EL (cell line): ENCODE results near the gene PRR19.
A peak's percentile ranks its signal among the peaks of the same experiment; 100 is the strongest.
"Not testable (repeated sequence)": the region's sequence is repeated elsewhere in the genome, so short reads cannot be mapped to it uniquely, and the experiment has no call there.

Experiments used
- DNase-seq: peaks from one replicate; pipeline ENCODE4 v3.0.0-alpha.2; 2016

Gene PRR19, protein sequence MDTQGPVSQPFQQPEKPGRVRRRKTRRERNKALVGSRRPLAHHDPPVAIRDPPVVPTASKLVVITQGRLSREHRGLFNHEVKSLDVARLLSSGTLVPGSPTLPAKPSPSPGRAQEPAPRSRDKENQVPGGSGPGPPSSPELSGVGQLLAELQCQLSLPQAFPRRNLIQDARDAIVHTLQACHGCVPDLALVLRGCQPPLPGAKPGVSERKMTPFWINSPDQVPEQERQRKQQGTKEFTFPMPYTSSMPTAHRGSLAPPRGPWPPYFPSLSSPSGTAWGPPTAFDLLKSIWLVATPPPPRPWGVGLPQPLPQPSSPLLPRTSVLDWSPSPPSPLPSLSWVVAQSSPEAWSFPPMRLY

DNA sequence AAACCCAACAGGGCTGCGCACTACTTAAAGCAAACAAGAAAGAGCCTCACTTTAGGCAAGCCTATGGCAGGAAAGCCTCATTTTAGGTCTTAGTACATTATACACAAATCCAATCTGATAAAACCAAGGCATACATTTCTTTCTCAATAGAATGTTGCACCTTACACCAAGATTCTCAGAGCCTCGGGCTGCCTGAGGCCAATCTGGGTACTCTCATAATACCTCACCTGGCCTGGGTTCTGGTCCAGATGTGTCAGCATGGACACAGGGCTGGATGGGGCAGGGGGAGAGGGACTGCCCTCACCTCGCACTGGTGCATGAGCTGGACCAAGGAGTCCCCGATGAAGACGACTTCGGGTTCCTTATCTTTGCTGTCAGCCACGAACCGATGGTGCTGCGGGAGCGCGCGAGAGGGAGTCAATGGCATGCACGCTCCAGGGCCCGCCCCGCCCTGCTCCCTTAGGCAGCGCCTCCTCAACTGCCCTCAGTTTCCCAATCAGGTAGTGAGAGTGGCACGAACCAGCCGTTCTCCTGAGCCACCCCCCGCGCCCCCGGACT, at the start of gene PRR19:
TSS of gene PRR19 (plus strand) at position 487 of the 558 bp plus-strand sequence. CDS start 7,453 bp downstream, outside the sequence.
- DNase-seq, result no peak

DNA sequence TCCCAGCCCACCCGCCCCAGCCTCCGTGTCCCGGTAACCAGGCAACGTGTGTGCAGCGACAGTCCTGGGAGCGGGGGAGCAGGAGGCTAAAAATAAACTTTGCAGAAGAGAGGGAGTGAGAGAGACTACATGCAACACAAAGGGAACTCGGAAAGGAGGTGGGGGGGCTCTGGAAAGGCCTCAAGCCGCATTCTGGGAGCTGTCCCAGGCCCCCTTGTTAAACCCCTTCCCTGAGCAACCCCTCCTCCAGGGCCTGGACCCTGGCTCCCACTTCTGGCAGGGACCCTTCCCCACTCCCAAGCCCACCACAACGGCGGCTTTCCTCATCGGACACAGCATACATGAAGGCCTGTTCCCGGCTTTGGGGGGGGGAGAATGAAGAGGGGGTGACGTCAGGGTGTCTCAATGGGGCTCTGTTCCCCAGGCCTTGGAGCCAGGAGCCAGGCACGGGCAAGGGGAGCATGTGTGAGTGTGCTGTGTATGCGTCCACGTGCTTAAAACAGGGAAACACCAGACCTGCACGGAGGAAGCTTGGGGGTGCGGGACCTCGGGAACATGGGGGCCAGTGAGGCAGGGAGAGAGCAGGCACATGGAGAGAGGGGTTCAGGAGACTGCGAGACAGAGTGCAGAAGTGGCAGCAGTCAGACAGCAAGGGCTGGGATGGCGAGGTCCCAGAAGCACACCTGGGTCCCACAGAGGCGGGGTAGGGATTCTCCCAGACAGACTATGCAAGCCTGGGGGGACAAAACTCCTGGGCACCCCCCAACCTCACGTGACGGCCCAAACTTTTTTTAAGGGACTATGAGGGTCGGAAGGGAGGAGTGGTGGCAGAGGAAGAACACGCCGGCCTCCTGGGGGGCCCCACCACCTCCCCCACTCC, 49.3 kb upstream of the PRR19 start:
- peak; percentile 71 for DNase-seq

GRCh38 chr19:42253245-42254088, 48.5 kb upstream of the PRR19 start:
- peak; percentile 68 for DNase-seq

DNA sequence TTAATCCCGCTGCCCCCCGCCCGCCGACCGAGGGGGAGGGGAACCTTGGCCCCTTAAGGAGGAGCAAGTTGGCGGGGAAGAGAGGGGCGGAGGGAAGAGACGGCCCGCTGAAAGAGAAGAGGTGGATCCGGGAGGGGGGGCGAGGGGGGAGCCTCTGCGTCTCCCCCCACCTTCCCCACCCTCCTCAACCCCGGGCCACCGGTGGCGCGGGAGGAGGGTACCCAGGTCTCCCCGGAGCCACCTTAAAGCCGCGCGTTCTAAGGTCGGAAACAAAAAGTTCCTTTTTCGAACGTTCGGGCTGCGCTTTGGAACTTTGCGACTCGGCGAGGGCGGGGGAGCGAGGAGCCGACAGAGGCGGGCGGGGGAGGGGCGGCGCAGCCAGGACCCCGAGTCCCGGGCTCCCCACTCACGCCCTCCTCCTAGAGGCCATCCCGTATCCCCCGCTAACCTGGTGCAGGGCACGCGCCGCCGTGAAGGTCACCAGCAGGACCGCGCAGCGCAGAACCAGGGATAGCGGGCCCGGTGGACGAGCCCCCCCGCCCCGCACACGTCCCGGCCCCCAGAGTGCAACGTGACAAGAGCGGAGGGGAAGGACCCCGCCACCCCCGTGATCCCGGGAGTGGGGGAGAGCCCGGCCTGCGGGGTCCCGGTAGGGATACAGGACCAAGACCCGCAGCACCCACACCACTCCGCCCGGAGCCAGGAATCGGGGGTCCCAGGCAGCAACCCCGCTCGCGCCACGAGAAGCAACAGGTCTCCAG, 47.7 kb upstream of the PRR19 start:
- DNase-seq, result peak; percentile 65

GRCh38 chr19:42254850-42255765, 46.8 kb upstream of the PRR19 start, which contains the start of gene ERF:
Gene ERF (minus strand): TSS chr19:42255128. CDS start chr19:42254999, 129 bp downstream.
- peak; percentile 90 for DNase-seq

DNA sequence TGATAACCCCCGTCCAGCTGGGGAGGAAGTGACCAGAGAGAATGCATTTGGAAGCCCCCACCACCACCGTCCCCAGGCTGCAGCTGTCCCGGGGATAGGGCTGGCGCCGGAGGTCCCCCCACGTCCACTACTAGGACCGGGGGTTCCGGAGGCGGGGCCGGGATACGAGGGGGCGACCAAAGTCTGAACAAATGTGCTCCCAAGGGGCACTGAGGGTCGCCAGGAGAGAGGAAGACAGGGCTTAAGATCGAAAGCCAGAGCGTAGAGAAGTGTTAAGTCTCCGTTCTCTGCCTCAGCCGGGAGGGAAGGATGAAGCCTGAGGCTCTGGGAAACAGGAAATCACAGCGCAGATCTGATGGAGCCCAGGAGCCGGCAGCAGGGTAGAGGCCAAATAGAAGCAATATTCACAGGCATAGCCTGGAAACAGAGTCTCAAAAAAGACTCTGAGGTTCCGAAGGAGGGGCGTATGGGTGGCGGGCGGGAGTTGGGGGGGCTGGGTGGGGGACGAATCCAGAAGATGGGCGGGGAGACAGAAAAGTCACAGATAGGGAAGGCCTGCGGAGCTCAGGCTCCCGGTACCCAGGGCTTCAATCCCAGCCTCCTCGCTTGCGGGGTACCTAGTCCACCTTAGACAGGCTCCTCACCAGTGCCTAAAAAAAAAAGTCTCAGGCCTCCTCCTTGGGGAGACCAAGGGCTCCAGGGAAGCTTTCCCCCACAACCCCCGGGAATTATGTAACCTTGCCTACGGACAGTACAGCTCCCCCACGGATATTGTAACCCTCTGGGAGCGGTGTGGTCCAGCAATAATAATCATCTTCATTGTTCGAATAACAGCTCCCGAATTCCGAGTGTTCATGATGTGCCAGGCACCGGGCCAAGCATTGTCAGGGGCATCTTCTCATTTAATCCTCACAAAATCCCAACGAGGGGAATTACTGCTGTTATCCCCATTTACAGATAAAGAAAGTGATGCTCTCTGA, 45.9 kb upstream of the PRR19 start:
- peak; percentile 70 for DNase-seq

- DNase-seq, result not testable (repeated sequence)
Observed at GRCh38 chr19:42257842-42258241, 44.1 kb upstream of the PRR19 start.

GRCh38 chr19:42261763-42262162, 40.2 kb upstream of the PRR19 start:
- no peak for DNase-seq

DNA sequence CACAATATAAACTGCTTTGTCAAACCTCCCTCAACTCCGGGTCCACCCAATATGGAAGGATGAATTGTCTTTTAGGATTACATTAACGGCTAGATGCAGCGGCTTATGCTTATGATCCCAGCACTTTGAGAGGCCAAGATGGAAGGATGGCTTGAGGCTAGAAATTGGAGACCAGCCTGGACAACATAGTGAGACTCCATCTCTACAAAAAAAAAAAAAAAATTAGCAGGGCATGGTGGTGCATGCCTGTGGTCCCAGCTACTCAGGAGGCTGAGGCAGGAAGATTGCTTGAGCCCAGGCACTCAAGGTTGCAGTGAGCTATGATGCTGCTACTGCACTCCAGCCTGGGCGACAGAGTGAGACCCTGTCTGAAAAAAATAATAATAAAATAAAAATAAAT, 35.8 kb upstream of the PRR19 start:
- DNase-seq, result not testable (repeated sequence)

GRCh38 chr19:42266928-42267603, 34.9 kb upstream of the PRR19 start:
- not testable (repeated sequence) for DNase-seq

- DNase-seq, result no peak
Observed at GRCh38 chr19:42267644-42268141, 34.2 kb upstream of the PRR19 start.

DNA sequence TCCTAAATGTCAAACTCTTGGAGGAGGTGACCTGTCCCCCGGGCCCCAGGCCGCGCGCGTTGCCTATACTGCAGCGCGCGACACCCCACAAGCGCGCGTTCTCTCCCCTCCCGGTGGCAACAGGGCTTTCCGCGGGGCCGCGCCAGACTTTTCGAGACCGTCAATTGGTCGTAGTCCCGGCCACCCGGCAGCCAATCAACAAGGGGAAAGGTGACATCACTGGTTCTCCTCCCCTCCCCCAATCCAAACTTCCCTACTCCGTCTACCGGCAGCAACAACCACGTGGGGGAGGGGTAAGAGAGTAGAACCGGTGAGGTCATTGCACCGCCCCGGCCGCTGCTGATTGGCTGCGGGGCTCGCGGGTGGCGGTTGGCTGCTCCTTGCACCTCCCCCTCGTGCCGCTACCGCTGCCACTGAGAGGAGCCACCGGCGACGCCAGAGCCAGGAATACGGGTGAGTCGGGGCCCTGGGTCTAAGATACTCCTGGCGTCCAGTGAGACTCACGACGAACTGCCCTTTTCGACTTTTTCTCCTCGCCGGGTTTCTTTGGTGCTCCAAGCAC, 33.7 kb upstream of the PRR19 start:
- DNase-seq, result peak; percentile 100

DNA sequence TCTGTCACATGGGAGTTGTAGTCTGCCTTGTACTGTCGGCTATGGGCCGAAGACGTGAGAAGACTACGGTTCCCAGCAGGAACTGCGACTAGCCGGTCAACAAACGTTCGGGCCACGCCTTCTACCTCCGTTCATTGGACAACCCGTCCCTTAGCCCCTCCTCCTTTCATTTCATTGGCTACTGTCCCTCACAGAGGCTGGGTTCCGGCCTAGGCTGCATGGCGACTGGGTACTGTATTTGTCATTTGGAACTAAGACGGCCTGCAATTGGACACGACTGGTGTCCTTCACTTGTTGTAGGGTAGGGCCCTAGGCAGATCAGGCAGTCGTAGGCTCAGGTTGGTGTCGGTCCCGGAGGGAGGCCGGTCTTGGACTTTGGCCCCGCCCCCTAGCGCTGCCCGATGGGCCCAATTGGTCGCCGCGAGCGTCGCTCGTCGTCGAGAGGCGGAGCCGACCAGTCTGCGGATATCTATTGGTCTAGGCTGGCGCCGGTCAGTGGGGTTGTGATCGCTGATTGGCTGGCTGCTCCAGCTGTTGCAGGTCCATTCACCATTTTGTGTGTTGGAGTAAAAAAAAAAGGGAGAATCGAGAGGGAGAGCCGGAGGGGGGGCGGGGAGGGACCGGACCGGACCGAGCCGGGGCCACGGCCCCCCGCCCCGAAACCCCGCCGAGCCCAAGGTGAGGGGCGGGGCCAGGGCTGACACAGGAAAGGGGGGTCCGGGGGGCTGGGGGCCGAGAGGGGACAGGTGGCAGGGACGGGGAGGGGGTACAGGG, 33.0 kb upstream of the PRR19 start, which contains the start of gene CIC:
TSS of gene CIC (plus strand) at position 549 of the 774 bp plus-strand sequence. CDS start 2,532 bp downstream, outside the sequence.
- DNase-seq, result peak; percentile 100

- no peak for DNase-seq
Observed at GRCh38 chr19:42269478-42270345, 32.2 kb upstream of the PRR19 start.

DNA sequence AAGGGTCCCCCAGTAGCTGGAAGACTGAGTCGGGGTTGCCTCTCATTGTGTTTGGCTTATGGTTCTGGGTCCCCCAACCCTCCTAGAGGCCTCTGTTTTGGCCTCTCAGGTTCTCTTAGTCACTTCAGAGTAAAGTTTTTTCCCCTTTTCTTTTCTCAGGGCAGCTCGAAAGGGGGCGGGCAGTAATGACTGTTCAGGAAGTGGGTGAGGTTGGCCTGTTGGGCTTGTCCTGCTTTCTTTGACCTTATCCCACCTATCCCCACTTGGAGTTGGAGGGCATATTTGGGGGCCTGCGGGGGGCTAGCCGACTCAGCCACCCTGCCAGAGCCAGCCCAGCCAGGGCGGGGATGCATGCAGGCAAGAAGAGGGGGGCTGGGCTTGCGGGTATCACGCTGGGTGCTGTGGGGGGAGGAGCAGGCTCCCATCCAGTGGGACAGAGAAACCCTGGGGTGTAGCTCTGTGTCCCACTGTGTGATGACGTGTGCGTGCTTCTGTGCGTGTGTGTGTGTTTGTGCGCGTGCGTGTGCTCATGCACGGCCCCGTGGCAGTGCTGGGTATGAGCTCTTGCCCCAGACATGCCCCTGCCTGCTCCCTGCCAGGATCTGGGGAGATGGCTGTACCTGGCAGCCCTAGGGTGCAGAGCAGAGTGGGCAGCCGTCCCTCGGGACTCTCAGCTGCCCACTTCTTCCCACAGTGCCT, 31.4 kb upstream of the PRR19 start:
- peak; percentile 77 for DNase-seq
